Measurements from ENCODE around the gene PIP4K2A. TPM values are rescaled to one million over a fixed set of nuclear protein-coding genes. Genes with fewer than 3 reads are reported as not detected.

Gene PIP4K2A
- total and polyA plus RNA-seq, 2 donors (not counting 3 experiments of a cell fraction or from before 2014, with no cell fraction given): 11.8 to 32.6 TPM

DNA sequence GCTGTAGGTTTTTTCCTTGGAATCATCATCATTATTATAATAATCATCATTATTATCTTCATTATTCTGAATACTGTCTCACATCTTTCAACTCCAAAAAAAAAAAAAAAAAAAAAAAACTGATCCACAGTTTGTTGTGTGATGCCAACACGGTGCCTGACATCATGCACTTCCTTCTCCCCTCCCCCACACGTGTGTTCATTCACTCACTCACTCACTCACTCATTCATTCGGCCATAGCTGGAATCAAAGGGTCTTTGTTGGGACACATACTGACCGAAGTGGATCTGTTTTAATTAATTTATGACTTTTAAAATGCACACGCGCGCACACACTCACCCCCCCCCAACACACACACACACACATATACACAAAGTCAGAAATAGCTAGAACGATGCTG, 177.8 kb downstream of the PIP4K2A start:
- Histone ChIP-seq H2AFZ (ENCODE audit: low read depth, low read length) (no peak overlapping the region), H3K27ac (ENCODE audit: insufficient read depth, low read depth, low read length) (no peak overlapping the region), H4K20me1 (replicated peaks; ENCODE audit: control insufficient read depth, extremely low read depth, insufficient read depth, low read length) (no peaks in the 10 kb centered on the region), H3K36me3 (ENCODE audit: control insufficient read depth in 2 of 2, extremely low read depth in 1 of 2, insufficient read depth in 2 of 2, low read length in 2 of 2) (peaks cover 0 to 16% of the 10 kb centered on the region in 2 experiments), H3K9ac (replicated peaks; ENCODE audit: extremely low read depth, insufficient read depth, low read length) (no peak overlapping the region), H3K4me3 (replicated peaks in 1 of 3; ENCODE audit: insufficient read depth in 1 of 3, low read depth in 1 of 3, low read length in 3 of 3) (no peak overlapping the region), H3K27me3 (ENCODE audit: control insufficient read depth in 2 of 2, insufficient read depth in 2 of 2, low read length in 2 of 2) (no peaks in the 10 kb centered on the region), H3K79me2 (ENCODE audit: control insufficient read depth, insufficient read depth, low read length) (no peaks in the 10 kb centered on the region), H3K9me3 (replicated peaks; ENCODE audit: control insufficient read depth, insufficient read depth, low read length) (no peaks in the 10 kb centered on the region), H3K9me1 (replicated peaks; ENCODE audit: control insufficient read depth, extremely low read depth, insufficient read depth, low read length) (no peaks in the 10 kb centered on the region), H3K4me2 (ENCODE audit: insufficient read depth, low read length) (no peak overlapping the region), H3K4me1 (ENCODE audit: control insufficient read depth, extremely low read depth, insufficient read depth, low read length) (no peaks in the 10 kb centered on the region)
- DNase-seq (ENCODE audit: low read depth, low spot score) (no peak), FAIRE-seq (no peak)
- no peak for TF ChIP-seq FOS (IDR thresholded peaks at IDR 0.05; ENCODE audit: borderline replicate concordance, insufficient read depth, low read length)
- no peak for TF ChIP-seq EZH2 (IDR thresholded peaks at IDR 0.05; ENCODE audit: borderline replicate concordance, low read depth, low read length, severe bottlenecking)
- no peak for TF ChIP-seq POLR2AphosphoS5 (IDR thresholded peaks at IDR 0.05; ENCODE audit: insufficient read depth, low read depth, low read length)
- no peak for TF ChIP-seq GATA2 (IDR thresholded peaks at IDR 0.05; ENCODE audit: insufficient read depth, insufficient read length, low read depth, low read length)
- TF ChIP-seq, protein P1, sequence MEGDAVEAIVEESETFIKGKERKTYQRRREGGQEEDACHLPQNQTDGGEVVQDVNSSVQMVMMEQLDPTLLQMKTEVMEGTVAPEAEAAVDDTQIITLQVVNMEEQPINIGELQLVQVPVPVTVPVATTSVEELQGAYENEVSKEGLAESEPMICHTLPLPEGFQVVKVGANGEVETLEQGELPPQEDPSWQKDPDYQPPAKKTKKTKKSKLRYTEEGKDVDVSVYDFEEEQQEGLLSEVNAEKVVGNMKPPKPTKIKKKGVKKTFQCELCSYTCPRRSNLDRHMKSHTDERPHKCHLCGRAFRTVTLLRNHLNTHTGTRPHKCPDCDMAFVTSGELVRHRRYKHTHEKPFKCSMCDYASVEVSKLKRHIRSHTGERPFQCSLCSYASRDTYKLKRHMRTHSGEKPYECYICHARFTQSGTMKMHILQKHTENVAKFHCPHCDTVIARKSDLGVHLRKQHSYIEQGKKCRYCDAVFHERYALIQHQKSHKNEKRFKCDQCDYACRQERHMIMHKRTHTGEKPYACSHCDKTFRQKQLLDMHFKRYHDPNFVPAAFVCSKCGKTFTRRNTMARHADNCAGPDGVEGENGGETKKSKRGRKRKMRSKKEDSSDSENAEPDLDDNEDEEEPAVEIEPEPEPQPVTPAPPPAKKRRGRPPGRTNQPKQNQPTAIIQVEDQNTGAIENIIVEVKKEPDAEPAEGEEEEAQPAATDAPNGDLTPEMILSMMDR (IDR thresholded peaks at IDR 0.05; ENCODE audit: extremely low read depth in 1 of 2, insufficient read depth in 1 of 2, low read depth in 1 of 2, low read length in 2 of 2): no peak
- TF ChIP-seq MAX (IDR thresholded peaks at IDR 0.05; ENCODE audit: insufficient read depth, insufficient read length): no peak
- no peak for TF ChIP-seq JUN (IDR thresholded peaks at IDR 0.05; ENCODE audit: borderline replicate concordance, insufficient read depth, insufficient read length, low read depth)
- no peak for TF ChIP-seq MYC (IDR thresholded peaks at IDR 0.05; ENCODE audit: low read depth, low read length)
- TF ChIP-seq POLR2A (IDR thresholded peaks at IDR 0.05; ENCODE audit: low read depth, low read length): no peak
- no TSS peak for BruUV-seq (replicated peaks)
- intact Hi-C loops (cut with micrococcal nuclease): loop anchor here (10.0 kb wide), 1 partner anchor 1298 kb away; no protein-coding TSS in a partner anchor
- POLR2A ChIA-PET: no interaction called here
- CTCF ChIA-PET: no interaction called here
- dilution Hi-C loops (cut with MboI; ENCODE audit: extremely low pct_ligation_motif_present, low sequenced_read_pairs): no loop called here
